Right lobe of liver (tissue), 4 donors: Measurements from ENCODE around the gene IQGAP3.

Experiments used
- POLR2A ChIP-seq: fragments of 450-650 bp; IDR thresholded peaks from one replicate; pipeline ENCODE4 v1.6.1; 2017; ENCODE audit warnings: antibody characterized with exemption, mild to moderate bottlenecking
- TF ChIP-seq, protein P1 (sequence below), 4 donors: fragments of 200-600 bp in 3 of 4; fragments of 450-650 bp in 1 of 4; IDR thresholded peaks; one replicate each; pipeline versions ENCODE4 v1.5.1 to v1.8.0; 2016 to 2022; ENCODE audit warnings: antibody characterized with exemption in 4 of 4, mild to moderate bottlenecking in 2 of 4
- donor health status: DM: no; HTN: no; CAD: no.
- donor health status: DM: no; HTN: no; CAD: no.
- donor health status: DM: no; HTN: yes; CAD: no.

DNA sequence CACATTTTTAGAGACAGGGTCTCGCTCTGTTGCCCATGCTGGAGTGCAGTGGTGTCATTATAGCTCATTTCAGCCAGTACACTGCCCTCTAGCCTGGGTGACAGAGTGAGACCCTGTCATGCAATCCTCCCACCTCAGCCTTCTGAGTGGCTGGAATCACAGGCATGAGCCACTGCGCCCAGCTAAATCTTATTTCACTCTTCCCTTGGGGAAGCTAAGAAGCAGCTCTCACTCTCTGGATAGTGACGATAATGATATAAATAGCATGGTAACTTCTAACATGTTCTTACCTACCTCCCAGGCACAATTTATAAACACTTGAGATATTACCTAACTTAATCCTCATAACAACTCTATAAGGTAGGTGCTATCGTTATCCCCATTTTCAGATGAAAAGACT, 24.9 kb downstream of the IQGAP3 start:
- TF ChIP-seq, protein P1, sequence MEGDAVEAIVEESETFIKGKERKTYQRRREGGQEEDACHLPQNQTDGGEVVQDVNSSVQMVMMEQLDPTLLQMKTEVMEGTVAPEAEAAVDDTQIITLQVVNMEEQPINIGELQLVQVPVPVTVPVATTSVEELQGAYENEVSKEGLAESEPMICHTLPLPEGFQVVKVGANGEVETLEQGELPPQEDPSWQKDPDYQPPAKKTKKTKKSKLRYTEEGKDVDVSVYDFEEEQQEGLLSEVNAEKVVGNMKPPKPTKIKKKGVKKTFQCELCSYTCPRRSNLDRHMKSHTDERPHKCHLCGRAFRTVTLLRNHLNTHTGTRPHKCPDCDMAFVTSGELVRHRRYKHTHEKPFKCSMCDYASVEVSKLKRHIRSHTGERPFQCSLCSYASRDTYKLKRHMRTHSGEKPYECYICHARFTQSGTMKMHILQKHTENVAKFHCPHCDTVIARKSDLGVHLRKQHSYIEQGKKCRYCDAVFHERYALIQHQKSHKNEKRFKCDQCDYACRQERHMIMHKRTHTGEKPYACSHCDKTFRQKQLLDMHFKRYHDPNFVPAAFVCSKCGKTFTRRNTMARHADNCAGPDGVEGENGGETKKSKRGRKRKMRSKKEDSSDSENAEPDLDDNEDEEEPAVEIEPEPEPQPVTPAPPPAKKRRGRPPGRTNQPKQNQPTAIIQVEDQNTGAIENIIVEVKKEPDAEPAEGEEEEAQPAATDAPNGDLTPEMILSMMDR (IDR thresholded peaks at IDR 0.05), result no peak
- no peak for TF ChIP-seq POLR2A
